ENCODE results near the gene RHCG. TPM values are rescaled to one million over a fixed set of nuclear protein-coding genes. Genes with fewer than 3 reads are reported as not detected.

RHCG gene
- total RNA-seq, 1 donor from 2014 or later, result not detected

DNA sequence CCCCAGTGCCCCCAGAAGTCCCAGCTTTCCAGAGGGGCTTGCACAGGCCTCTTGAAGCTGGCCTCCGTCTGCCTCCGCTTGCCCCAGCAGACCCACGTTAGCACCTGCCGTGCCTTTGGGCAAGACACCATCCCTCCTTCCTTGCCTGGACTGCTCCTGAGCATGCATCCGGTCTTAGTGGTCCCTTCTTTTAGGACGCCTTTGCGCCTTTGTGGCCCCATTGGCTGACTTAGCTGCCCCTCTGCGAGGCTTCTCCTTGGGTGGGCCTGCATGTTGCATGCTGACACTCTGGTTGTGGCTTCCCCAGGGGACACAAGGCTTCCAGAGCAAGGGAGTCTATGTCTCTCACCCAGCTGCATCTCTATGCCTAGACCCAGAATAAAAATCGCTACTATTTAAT is 56.6 kb downstream of the RHCG start:
- DNase-seq, result no peak
- intact Hi-C loops (cut with micrococcal nuclease), result loop anchor here (5.0 kb wide), 1 partner anchor 118 kb away; no protein-coding TSS in a partner anchor
- H3K4me3 Mint-ChIP-seq, result no peak overlapping the region
- no peaks in the 10 kb centered on the region for H3K36me3 Mint-ChIP-seq (ENCODE audit: low read depth)
- no peak overlapping the region for H3K27ac Mint-ChIP-seq
- no peaks in the 10 kb centered on the region for H3K9me3 Mint-ChIP-seq
- H3K27me3 Mint-ChIP-seq, result peaks cover 14% of the 10 kb centered on the region
- H3K4me1 Mint-ChIP-seq, result no peaks in the 10 kb centered on the region

DNA sequence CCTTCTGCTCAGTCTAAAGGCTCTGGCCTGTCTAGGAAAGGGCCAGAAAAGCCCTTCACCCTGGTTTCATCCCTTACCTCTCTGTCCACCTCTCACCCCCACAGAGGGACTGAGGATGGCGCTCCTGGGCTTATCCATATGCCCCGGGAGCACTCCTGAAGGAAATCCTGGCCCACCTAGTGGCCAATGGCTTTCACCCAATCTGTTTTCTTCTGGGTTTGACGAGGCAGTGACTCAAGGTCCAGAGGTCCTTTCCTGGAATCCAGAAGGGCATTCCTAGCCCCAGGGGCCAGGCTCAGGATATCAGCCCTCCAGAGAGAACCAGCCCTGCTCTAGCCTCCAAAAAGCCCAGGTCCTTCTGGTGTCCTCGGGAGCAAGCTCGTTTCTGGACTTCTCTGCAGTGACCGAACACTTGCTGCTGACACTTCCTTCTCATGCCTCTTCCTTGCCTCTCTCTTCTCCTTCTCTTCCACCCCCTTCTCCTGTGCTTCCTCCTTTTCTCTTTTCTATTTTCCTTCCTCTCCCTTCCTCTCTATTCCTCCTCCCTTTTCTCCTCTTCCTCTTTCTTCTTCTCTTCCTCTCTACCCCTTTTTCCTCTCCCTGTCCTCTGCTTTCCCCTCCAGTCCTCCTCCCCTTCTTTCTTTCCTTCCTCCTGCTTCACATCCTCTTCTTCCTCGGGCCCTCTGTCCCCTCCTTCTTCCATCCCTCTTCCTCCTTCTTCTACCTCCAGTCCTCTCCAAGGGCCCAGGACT is 59.6 kb downstream of the RHCG start:
- no peaks in the 10 kb centered on the region for H3K9me3 Mint-ChIP-seq
- intact Hi-C loops (cut with micrococcal nuclease), result no loop called here
- H3K27me3 Mint-ChIP-seq, result peaks cover 25% of the 10 kb centered on the region
- no peak overlapping the region for H3K27ac Mint-ChIP-seq
- no peaks in the 10 kb centered on the region for H3K36me3 Mint-ChIP-seq (ENCODE audit: low read depth)
- no peak overlapping the region for H3K4me3 Mint-ChIP-seq
- no peaks in the 10 kb centered on the region for H3K4me1 Mint-ChIP-seq
- no peak for DNase-seq

DNA sequence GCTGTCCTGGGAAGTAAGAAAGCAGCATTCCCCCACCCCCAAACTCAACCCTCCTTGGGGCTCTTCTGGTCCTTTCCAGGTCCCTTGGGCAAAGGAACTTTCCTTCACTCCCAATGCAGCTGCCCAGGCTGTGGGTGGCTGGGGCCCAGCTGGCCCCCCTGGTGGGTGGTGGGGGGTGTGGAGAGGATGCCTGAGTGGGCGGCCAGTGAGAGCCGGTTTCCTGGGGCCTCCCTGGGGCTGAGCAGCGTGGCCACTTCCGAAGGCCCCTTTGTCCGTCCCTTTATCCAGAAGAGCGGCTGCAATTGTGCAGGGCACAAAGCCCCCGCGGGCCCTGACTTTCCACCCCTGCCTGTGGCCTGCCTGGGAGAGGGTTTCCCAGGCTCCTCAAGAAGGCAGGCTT is 61.0 kb downstream of the RHCG start:
- Mint-ChIP-seq H3K27ac (no peak overlapping the region), H3K4me1 (peaks cover 3% of the 10 kb centered on the region), H3K4me3 (no peak overlapping the region), H3K27me3 (peaks cover 30% of the 10 kb centered on the region), H3K36me3 (ENCODE audit: low read depth) (no peaks in the 10 kb centered on the region), H3K9me3 (no peaks in the 10 kb centered on the region)
- intact Hi-C loops (cut with micrococcal nuclease), result no loop called here
- no peak for DNase-seq

DNA sequence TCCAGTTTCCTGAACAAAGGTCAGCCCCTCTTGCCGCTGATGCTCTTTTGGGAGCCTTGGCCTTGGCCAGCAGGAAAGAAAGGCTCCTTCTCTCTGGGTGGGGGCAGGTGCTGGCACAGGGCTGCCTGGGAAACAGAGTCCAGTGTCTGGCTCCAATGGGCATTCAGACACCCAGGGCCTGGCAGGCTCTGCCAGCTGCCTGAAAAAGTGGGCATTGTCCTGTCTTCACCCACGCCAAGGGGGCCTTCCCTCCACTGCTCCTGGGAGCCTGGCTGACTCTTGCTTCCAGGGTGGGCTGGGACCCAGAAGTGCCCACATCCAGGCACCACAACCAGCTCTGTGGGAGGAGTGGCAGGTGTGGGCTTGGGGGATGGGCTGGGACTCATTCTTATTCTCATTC is 62.7 kb downstream of the RHCG start:
- Mint-ChIP-seq H3K36me3 (ENCODE audit: low read depth) (no peaks in the 10 kb centered on the region), H3K9me3 (no peaks in the 10 kb centered on the region), H3K27me3 (peaks cover 36% of the 10 kb centered on the region), H3K4me1 (peaks cover 4% of the 10 kb centered on the region), H3K4me3 (no peak overlapping the region), H3K27ac (no peak overlapping the region)
- intact Hi-C loops (cut with micrococcal nuclease), result no loop called here
- no peak for DNase-seq

DNA sequence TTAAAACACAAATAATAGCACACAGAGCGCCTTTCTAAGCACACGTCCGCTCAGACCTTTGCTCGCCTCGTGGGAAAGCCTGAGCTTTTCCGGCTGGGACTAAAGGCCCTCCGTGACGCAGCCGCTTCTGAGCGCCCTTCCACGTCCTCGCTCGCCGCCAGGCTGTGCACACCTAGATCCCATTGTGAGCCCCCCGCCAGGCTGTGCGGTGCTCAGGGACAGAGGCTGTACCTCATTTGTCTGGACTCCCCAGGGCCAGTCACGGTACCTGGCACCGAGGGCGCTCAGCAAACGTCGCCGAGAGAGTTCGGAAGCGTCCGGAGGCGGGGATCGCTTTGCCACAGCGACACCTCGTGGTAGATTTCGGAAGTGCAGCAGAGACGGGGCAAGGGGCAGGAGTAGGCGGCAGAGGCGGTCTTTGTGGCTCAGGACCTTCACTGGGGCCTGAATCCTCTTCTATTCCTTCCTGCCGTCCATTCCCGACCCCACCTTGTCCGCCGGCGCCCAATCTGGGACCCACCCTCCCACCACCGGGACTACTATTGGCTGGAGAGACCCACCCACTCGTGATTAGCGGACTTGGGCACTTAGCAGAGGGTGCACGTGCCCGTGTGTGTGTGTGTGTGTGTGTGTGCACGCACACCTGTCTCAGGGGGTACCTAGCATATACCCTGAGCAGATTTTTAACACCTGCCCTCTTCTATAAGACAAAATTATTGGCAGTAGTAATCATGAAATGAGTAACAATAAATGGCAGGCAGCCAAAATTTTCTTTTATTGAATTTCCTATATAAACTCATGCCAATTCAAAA is 65.6 kb downstream of the RHCG start:
- DNase-seq, result peak; percentile 97
- Mint-ChIP-seq H3K4me3 (peak overlapping the region; percentile 84), H3K27me3 (peaks cover 31% of the 10 kb centered on the region), H3K9me3 (no peaks in the 10 kb centered on the region), H3K27ac (no peak overlapping the region), H3K4me1 (peaks cover 4% of the 10 kb centered on the region), H3K36me3 (ENCODE audit: low read depth) (no peaks in the 10 kb centered on the region)
- intact Hi-C loops (cut with micrococcal nuclease), result loop anchor here (1.0 kb wide), 3 partner anchors 14 to 223 kb away; no protein-coding TSS in a partner anchor

DNA sequence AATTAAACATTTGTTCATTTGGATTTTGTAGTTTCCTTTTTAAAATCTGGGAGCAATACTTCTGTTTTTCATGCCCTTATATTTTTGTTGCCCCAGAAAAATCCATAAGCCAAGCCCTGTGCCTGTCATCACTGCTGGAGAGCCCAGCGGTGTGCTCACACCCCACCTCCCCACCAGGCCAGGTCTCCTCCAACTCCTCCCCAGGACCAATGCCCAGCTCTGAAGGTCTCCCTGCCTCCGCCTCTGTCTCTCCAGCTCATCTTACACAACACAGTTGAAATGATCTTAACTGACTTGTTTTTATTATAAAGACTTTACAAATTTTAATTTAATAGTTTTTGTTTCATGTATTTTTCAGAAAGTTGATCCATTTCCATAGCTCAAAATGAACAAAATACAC is 66.4 kb downstream of the RHCG start:
- Mint-ChIP-seq H3K27me3 (peaks cover 30% of the 10 kb centered on the region), H3K36me3 (ENCODE audit: low read depth) (no peaks in the 10 kb centered on the region), H3K4me3 (no peak overlapping the region), H3K27ac (no peak overlapping the region), H3K9me3 (no peaks in the 10 kb centered on the region), H3K4me1 (peaks cover 4% of the 10 kb centered on the region)
- DNase-seq, result no peak
- intact Hi-C loops (cut with micrococcal nuclease), result loop anchor here (1.0 kb wide), 3 partner anchors 14 to 223 kb away; no protein-coding TSS in a partner anchor

DNA sequence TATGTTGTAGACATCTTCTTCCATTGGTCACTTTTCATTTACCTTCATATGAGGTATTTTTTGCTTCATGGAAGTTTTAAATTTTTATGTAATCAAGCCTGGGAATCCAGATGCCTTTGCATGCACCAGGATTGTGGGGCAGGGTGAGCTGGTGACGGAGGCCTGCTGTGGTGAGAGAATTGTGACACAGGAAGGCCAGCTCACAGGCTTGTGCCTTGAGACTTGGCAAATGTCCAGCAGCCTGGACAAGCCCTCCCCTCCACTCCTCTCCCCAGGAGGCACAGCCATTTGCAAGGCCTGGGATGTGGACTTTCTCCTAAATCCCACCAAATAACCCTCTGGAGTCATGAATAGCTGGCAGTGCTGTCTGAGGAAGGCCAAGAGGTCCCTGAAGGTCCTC is 67.4 kb downstream of the RHCG start:
- peaks cover 4% of the 10 kb centered on the region for H3K4me1 Mint-ChIP-seq
- H3K27ac Mint-ChIP-seq, result no peak overlapping the region
- intact Hi-C loops (cut with micrococcal nuclease), result no loop called here
- no peak overlapping the region for H3K4me3 Mint-ChIP-seq
- DNase-seq, result no peak
- no peaks in the 10 kb centered on the region for H3K9me3 Mint-ChIP-seq
- H3K27me3 Mint-ChIP-seq, result peaks cover 30% of the 10 kb centered on the region
- no peaks in the 10 kb centered on the region for H3K36me3 Mint-ChIP-seq (ENCODE audit: low read depth)

DNA sequence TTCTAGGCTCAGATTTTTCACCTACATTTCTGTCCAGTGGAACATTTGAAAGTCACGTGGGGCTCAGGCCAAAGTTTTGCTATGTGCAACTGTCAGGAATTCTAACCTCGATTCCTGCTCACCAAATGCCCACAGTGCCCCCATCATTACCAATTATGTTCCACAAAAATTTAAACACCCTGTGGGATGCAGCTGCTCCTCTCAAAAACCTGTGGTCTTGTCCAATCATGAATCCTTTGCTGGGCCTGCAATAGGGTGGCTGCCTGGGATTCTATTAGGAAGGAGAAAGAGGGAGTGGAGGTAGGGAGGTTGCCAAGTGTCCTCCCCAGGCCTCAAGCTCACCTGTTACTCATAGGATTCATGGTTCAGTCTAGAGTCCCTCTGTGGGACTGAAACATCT is 68.1 kb downstream of the RHCG start:
- H3K4me3 Mint-ChIP-seq, result no peak overlapping the region
- no peaks in the 10 kb centered on the region for H3K36me3 Mint-ChIP-seq (ENCODE audit: low read depth)
- intact Hi-C loops (cut with micrococcal nuclease), result no loop called here
- H3K4me1 Mint-ChIP-seq, result peaks cover 4% of the 10 kb centered on the region
- H3K27ac Mint-ChIP-seq, result no peak overlapping the region
- H3K27me3 Mint-ChIP-seq, result peaks cover 35% of the 10 kb centered on the region
- no peaks in the 10 kb centered on the region for H3K9me3 Mint-ChIP-seq
- no peak for DNase-seq

DNA sequence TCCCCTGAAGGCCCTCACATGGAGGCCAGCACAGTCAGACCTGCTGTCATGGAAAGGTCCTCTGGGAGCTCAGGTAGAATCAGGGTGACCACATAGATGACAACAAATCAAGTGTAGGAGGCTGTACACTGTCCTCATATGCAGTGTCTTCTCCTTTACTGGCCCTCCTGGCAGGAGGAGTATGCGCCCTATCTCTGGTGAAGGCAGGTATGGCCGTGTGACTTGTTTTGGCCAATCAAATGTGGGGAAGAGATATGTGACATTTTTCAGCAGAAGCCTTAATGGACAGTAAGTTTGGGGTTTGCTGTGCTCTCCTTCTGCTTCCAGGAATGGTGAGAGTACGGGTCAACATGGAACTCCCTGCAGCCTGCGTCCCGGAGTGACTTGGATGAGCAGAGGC is 69.9 kb downstream of the RHCG start:
- intact Hi-C loops (cut with micrococcal nuclease), result no loop called here
- Mint-ChIP-seq H3K36me3 (ENCODE audit: low read depth) (no peaks in the 10 kb centered on the region), H3K4me1 (peaks cover 4% of the 10 kb centered on the region), H3K9me3 (no peaks in the 10 kb centered on the region), H3K27me3 (peaks cover 27% of the 10 kb centered on the region), H3K4me3 (no peak overlapping the region), H3K27ac (no peak overlapping the region)
- DNase-seq, result no peak

DNA sequence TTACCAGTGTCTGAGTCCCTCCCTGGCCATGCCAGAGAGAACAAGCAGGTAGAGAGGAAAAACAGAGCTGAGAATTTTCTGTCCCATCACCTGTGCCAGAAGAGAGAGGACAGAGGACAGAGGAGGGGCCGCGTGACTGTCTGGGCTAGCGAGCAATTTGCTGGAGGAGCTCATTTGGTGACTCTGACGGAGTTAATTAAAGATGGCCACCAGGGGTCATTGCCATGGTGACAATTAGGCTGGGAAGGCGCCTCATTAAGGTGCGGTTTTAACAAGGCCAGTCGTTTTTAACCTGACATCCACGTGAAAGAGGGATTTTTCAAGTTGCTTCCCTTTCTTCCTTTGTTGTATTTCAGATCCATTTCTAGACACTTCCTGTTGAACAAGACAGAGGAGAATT is 72.4 kb downstream of the RHCG start:
- Mint-ChIP-seq H3K27ac (no peak overlapping the region), H3K27me3 (peaks cover 28% of the 10 kb centered on the region)

More for the DNA sequence above, 72.4 kb downstream of the RHCG start:
- H3K4me1 Mint-ChIP-seq, result no peaks in the 10 kb centered on the region
- no peak for DNase-seq
- no peaks in the 10 kb centered on the region for H3K9me3 Mint-ChIP-seq
- H3K4me3 Mint-ChIP-seq, result no peak overlapping the region
- H3K36me3 Mint-ChIP-seq (ENCODE audit: low read depth), result no peaks in the 10 kb centered on the region
- intact Hi-C loops (cut with micrococcal nuclease), result no loop called here

Other genes with a start within 250 kb of the RHCG start
- gene POLG, start 161.8 kb downstream of the RHCG start, total RNA-seq, result 124 and 134 TPM in 2 replicates
- gene TICRR, start 78.9 kb upstream of the RHCG start, total RNA-seq, result 18.8 and 21.0 TPM in 2 replicates
- 1.9 TPM in 2 replicates for gene KIF7, start 158.9 kb upstream of the RHCG start, total RNA-seq
- gene PLIN1, start 182.8 kb upstream of the RHCG start, total RNA-seq, result 0.14 TPM in 1 of 2 replicates, not detected in the other
- 1.6 and 2.1 TPM in 2 replicates for gene PEX11A, start 194.2 kb upstream of the RHCG start, total RNA-seq
- not detected in 2 replicates for gene WDR93, start 194.2 kb upstream of the RHCG start, total RNA-seq

Measured in activated CD4-positive, alpha-beta T cell treated with anti-CD3 and anti-CD28 coated beads, Interleukin-2, amount 10 ng/mL, durations not matched to agents 24 days and 14 days (primary cell).